ENCODE results near the gene ZSWIM1.

- TF ChIP-seq SIN3A (IDR thresholded peaks at IDR 0.05; ENCODE audit: borderline replicate concordance, insufficient read depth, low read length) = no peak
- no peak for TF ChIP-seq POLR2AphosphoS5 (IDR thresholded peaks at IDR 0.05; ENCODE audit: low read depth, low read length)
- TF ChIP-seq TAF1 (IDR thresholded peaks at IDR 0.05; ENCODE audit: borderline replicate concordance, insufficient read depth, low read length) = no peak
- TF ChIP-seq REST (IDR thresholded peaks at IDR 0.05; ENCODE audit: insufficient read depth in 1 of 2, low read depth in 2 of 2, low read length in 2 of 2) = no peak
Measured at GRCh38 chr20:45859916-45860315, 21.1 kb upstream of the ZSWIM1 start.
